ENCODE results near the gene TRMT61A.

Gene TRMT61A

DNA sequence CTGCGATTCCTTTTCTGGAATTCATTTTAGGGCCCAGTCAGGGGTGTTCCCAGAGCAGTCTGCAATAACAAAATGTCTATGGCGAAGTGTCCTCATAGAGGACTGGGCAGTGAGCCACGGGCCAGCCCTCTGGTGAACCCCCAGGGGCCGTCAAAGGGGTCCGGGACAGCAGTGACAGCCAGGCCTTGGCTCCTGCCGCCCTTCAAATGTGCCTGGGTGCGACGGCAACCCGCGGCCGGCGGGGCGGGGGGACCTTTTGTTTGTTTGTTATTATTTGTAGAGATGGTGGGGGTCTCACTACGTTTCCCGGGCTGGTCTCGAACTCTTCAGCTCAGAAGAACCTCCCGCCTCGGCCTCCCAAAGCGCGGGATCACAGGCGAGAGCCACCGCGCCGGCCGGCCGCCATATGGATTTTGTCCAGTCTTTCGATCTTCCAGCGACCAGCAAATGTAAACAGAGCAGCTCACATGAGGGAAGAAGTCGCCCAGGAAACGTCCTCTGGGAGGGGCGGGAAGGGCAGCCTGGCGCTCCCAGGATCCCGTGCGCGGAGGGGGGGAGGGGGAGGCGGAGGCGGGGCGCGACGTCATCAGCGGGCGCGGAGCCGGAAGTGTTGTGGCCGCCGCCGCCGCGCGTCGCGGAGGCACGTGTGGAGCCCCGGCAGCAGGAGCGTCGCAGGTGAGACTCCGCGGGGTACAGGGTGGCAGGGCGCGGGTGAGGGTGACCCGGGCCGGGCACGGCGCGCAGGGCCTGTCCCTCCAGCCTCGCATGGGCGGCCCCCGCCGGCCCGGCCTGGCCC is at the start of gene TRMT61A:
TRMT61A (plus strand) TSS at position 610 of the 796 bp plus-strand sequence. CDS start 783 bp downstream, outside the sequence.
- no peak for DNase-seq (ENCODE audit: low read depth)

DNA sequence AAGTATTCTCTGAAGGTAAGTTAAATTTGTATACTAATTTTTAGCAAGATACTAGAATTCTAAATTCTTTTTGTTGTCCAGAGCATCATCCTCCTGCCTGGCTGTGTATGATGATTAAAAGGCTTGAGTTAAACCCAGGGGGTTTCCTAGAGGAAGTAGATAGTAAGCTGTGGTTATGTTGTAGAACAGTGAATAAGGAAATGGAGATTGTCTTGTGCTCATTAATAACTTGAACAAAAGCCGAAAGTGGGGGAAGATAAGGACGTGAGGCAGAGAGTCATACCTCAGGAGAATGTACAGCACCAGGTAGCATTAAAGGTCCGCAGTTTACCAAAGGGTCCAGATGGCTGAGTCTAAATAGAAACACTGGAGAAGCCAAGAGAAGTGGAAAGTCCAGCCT is 48.4 kb upstream of the TRMT61A start:
- DNase-seq (ENCODE audit: low read depth): no peak

DNA sequence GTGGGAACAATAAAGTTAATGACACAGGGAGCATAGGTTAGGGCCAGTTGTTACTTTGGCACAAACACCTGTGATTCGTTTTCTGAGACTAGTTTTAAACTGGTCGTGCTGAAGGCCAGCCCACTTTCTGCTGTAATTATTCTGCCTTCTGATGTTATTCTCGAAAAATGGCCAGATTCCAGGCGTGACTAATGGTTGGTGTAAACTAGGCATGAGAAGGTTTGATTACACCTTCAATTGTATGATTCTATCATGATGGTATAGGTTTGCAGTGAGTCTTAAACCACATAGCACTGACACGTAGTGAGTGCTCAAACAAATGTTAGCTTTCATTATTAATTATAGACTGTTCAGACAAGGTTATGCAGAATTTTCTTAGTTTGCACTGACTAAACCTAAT is 45.4 kb upstream of the TRMT61A start:
- DNase-seq (ENCODE audit: low read depth): no peak

DNA sequence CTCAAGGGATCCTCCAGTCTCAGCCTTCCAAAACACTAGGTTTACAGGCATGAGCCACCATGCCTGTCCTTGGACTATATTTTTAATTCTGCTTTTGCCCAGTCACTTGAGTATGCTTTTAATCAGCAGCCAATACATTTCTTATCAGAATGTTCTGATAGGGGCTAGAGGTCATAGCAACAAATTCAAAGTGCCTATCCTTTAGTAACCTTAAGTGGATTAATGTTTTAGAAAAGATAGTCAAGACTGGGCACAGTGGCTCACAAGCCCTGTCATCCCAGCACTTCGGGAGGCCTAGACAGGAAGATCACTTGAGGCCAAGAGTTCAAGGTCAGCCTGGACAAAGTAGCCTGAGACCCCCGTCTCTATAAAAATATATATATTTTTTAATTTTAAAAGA is 43.5 kb upstream of the TRMT61A start:
- DNase-seq (ENCODE audit: low read depth): no peak

DNA sequence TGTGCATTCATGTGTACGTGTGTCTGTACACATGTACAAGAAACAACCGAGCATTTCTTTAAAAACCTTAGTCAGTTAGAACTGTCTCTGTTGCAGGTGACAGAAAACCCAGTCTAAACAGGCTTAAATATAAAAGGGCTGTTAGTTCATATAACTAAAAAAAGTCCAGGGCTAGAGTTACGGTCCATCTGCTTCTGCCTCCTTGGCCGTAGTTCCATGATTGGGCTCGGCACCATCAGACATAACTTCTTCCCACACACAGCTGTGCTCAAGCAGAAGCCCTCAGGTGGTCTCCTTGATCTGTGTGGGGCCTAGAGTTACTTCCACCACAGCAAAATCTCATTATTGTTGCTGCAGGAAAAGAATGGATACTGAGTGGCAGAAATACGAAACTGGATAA is 40.9 kb upstream of the TRMT61A start:
- no peak for DNase-seq (ENCODE audit: low read depth)

DNA sequence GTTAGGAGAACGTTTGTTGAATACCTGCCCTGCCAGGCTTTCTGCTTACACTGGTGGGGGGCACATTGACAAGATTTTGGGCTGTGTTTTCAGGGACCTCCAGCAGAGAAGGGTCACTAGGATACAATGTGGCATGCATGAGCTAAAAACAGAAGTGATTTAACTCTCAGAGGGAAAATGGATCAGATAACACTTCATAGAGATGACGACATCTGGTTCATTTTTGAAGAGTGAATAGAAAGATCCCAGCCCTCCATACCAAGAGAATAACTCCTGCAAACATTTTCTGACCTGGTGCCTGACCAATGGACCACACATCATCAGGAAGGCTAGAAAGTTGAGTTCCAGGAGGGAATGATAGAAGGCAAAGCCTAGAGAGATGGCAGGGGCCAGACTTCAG is 40.0 kb upstream of the TRMT61A start:
- DNase-seq (ENCODE audit: low read depth): no peak

DNA sequence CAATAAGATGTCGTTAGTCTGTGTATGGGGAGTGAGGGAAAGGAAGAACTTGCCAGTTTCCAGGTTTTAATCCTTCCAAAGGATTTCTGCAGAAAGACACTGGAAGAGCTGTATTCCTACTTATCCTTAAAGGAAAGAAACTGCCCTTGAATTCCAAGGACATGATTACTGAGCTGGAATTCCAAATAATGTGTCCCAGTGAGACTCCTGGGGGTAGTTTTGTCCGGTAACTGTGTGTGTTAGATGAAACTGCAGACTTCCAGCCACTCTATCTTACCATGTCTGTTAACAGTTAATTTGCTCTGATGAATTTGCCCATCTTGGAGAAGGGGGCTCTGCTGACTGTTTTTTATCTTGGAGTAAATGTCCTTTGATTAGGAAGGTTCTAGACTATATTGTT is 39.4 kb upstream of the TRMT61A start:
- no peak for DNase-seq (ENCODE audit: low read depth)

DNA sequence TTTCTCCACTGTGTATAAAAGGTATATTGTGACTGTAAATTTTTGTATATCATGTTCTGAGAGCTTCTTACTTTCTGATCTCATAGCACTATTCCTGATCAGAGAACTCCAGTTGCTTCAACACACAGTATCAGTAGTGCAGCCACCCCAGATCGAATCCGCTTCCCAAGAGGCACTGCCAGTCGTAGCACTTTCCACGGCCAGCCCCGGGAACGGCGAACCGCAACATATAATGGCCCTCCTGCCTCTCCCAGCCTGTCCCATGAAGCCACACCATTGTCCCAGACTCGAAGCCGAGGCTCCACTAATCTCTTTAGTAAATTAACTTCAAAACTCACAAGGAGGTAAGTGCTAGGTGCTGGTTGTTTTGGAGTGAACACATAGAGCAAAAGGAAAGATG is 37.3 kb upstream of the TRMT61A start:
- DNase-seq (ENCODE audit: low read depth): no peak

DNA sequence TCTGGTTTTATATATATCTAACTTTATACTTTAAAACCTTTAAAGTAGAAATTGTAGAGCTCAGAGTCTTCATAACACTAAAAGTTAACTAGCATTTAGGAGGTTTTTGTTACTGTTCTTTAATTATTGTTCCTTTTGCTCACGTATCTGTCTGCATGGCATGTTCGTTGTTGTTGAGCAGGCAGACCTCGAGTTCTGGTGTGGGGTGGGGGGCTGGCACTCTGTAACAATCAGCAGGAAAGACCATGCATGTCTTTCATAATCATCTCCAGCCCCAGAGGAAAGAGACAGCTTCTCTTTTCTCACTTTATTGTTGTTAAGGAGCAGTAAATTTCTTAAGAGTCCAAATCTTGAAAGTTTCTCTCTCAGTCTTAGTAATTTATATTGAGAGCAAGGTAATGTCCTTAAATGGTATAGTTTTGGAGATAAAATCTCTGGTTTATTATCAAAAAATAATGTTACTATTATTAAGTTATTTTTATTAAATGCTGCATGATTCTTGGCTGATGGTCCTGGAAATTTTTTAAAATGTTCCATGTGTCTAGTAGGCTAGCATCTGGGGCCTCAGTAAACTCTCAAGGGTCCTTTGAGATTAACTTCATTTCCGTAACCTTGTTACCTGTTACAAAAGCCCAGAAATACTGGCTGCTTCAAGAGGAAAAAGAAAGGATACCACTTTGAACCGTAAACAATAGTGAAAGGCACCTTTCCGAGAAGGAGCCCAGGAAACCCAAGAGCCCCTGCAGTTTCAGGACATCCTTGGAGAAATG is 36.7 kb upstream of the TRMT61A start:
- no peak for DNase-seq (ENCODE audit: low read depth)

DNA sequence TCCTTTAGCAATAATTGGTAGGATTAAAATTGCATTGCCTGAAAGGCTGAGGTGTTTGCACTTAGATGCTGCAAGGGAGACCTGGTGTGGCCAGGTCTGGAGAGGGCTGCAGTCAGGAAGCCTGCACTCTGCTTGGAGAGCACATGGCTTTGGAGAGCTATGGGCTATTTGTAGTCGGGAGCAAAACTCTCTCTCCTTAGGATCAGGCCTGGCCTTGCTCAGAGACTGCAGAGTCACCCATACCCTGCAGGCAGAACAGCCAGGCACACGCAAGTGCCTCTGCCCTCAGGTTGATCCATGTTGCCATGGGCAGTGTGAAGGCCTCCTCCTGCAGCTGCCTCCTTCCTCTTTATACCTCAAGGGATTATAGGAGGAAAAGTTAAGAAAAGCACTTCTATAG is 33.1 kb upstream of the TRMT61A start:
- no peak for DNase-seq (ENCODE audit: low read depth)

DNA sequence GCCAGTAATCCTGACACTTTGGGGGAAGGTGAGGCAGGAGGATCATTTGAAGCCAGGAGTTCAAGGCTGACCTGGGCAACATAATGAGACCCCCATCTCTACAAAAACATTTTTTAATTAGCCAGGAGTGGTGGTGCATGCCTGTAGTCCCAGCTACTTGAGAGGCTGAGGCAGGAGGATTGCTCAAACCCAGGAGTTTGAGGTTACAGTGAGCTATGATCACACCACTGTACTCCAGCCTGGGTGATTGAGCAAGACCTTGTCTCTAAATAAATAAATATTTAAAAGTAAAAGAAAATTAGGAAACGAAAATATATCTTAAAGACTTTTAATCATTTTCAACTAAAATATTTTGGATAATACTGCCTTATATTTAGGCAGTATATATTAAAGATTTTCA is 32.2 kb upstream of the TRMT61A start:
- DNase-seq (ENCODE audit: low read depth): no peak

DNA sequence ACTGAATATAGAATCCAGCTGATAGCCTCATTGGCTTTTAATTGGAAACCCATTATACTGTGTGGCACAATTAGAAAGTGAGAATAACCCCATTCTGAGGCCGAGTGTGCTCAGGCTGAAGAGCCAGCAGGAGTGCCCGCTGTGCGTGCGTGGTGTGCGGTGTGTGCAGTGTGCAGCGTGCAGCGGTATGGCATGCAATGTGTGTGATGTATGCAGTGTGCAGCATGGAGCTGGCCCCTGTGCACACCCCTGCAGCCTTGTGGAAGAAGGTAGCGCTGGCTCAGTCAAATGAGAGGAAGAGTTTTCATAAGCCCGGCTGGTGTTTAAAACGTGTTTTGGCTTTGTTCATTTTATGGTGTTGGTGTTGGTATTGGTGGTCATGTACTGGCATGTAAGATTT is 29.3 kb upstream of the TRMT61A start:
- DNase-seq (ENCODE audit: low read depth): no peak

DNA sequence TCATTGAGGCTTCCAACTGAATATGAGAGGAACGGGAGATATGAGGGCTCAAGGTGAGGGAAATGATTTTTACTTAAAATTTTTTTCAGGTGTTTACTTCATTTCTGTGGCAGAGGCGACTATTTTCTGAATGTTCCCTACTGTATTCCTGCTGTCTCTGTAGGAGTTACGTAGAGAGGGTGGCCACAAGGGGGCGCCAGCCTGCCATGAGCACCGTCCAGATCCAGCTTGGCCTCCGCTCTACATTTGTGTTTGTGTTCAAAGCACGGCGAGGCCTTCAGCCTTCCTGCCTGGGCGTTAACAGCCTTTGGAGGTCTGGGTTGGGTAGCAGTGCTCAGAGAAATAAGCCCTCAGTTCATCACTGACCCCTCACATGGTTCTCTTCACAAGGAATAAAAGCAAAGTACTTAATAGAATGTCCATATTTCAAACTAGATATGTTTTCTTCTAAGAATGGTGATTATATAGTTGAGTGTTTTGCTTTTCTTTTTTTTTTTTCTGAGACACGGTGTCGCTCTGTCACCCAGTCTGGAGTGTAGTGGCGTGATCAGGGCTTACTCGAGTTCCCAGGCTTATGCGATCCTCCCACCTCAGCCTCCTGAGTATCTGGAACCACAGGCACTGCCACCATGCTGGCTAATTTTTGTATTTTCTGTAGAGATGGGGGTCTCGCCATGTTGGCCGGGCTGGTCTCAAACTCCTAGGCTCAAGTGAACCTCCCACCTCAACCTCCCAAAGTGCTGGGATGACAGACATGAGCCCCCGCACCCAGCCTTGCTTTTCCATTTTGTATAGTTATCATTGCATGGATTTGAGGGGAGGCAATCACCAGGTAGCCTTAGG is 28.6 kb upstream of the TRMT61A start:
- DNase-seq (ENCODE audit: low read depth): no peak

DNA sequence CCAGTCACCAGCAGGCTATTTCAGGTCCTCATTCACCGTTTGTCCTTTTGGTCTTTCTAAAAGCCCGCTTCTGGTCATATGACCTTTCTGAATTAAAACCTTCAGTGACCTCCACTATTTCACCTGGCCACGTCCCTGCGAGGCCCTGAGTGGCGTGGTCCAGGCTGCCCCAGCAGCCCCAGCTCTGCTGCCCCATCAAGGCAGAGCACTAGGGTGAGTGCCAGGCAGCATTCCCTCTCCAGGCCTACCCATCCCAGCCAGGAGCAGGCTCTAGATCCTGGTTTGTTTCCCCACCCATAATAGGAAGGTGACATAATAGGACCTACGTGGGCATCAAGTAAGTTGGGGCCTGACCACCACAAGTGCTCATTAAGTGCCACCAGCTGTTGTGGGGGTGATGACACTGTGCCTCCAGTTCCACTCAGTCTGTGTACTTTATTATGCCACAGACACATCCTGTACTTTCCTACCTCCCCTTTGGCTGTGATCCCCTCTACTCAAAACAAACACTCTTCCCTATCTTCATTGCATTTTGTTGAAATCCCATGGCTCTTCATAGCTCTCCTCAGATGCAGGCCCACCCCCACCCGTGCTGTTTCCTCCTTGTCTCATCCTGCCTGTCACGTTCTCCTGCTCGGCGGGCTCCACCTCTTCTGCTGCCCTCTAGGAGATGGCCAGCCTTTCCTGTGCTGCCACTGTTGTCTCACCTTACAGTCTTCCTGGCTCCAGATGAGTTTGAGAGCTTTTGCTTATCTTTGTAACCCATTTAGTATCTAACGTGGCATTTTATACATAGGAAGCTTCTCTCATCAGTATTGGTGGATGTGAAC is 27.7 kb upstream of the TRMT61A start:
- no peak for DNase-seq (ENCODE audit: low read depth)

DNA sequence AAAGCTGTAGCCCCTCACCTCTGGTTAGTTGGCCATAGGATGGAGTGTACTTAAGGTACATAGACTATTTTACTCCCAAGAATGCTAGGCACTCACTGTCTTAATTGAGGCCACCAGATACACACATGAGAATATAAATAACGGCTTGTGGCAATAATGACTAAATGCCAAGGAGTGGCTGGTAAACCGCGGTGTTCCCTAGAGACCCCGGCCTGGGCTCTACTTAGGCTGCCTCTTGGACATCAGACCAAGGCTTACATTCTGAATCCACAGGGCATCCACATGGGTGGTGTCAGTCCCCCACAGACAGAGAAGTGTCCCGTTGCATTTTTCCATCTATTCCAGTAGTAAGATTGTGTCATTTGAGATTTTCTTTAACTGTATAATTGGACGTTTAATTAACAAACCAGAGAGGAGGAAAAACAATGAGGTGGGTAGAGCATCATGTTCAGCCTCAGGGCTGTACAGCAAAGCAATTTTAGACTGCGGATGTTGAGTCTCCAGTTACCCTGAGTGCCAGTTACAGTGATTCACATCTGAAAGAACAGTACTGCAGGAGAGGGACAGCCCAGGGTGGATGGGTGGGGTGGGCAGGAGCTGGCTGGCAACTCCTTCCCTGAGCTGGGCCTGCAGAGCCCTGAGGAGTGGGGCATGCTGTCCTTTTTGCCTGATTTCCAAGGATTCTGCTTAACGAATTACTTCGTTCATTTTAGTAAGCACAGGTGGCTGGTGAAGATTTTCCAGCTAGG is 26.9 kb upstream of the TRMT61A start:
- DNase-seq (ENCODE audit: low read depth): no peak

DNA sequence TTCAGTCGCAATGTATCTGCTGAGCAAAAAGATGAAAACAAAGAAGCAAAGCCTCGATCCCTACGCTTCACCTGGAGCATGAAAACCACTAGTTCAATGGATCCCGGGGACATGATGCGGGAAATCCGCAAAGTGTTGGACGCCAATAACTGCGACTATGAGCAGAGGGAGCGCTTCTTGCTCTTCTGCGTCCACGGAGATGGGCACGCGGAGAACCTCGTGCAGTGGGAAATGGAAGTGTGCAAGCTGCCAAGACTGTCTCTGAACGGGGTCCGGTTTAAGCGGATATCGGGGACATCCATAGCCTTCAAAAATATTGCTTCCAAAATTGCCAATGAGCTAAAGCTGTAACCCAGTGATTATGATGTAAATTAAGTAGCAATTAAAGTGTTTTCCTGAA is 26.1 kb upstream of the TRMT61A start:
- no peak for DNase-seq (ENCODE audit: low read depth)

DNA sequence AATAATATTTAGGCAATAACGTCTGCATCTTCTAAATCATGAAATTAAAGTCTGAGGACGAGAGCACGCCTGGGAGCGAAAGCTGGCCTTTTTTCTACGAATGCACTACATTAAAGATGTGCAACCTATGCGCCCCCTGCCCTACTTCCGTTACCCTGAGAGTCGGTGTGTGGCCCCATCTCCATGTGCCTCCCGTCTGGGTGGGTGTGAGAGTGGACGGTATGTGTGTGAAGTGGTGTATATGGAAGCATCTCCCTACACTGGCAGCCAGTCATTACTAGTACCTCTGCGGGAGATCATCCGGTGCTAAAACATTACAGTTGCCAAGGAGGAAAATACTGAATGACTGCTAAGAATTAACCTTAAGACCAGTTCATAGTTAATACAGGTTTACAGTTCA is 25.7 kb upstream of the TRMT61A start:
- no peak for DNase-seq (ENCODE audit: low read depth)

DNA sequence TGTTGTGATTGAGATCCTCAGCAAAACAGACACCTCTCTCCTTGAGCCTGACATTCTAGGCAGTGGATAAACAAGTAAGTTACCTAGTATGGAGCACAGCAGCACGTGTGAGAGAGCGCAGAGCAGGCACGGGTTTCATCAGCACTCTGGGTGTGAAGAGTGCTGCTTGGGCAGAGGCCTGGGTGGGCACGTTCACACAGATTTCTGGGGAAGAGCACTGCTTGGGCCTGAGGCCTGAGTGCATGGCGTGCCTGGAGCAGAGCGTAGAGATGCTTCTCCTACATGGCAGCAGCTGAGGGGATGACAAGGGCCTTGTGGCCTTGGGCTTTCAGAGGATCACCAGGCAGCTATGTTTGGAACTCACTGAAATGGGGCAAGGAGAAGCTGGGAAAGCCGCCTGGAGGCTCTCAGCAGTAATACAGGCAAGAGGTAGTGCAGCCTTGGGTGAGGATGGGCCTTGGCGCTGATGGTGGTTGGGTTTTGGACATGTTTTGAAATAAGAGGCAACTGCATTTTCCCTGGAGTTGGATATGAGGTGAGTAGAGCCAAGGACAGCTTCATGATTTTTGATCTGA is 23.9 kb upstream of the TRMT61A start:
- no peak for DNase-seq (ENCODE audit: low read depth)

DNA sequence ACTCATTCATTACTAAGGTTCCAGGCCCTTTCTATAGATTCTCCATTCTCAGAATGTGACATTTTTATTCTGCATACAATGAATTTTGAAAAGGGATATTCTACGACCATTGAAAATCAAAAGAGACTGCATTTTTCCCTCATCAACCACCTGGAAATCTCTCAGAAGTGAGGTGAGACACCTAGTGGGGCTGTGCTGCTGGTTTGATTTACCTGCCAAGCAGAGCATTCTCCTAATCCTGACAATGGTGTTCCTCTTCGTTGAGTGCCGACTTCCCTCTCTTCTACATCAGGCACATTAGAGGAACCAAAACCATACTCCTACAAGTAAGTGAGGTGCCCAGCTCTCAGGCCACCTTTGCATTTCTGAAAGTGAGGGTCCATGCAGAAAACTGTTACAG is 21.2 kb upstream of the TRMT61A start:
- no peak for DNase-seq (ENCODE audit: low read depth)

DNA sequence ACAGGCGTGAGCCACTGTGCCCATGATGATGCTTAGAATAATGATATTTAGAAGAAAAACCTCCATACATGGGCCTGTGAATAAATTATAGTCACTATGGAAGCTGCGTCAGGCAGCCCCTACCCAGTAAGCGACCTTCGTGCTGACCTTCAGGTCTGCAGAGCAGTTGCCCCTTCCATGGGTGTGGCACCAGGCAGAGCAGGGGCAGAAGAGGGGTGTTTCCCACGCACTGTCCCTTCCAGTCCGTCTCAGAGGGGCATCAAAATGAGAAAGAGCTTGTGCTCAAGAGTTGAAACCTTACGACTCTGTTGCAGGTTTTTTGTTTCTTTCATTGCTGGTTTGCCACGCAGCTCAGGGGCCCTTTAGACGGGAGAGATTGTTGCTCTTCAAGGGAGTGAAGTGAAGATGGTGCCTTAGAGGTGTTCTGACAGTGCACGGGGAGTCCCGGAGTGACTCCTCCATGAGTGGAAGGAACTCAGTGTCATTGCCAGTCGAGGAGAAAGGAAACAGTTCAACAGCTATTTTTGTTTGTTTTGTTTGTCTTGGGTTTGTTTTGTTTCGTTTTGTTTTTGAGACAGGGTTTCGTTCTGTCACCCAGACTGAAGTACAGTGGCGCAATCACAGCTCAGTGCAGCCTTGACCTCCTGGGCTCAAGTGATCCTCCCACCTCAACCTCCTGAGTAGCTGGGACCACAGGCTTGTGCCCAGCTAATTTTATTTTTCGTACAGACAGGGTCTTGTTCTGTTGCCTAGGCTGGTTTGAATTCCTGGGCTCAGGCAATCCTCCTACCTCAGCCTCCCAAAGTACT is 20.3 kb upstream of the TRMT61A start:
- DNase-seq (ENCODE audit: low read depth): no peak
